Lower leg skin (tissue), 3 donors: Measurements from ENCODE around the gene ANKRD23.

ENCODE experiments used
- CTCF ChIP-seq, 3 donors: fragments of 450-650 bp; IDR thresholded peaks; one replicate each; pipeline ENCODE4 v1.5.1; 2016; ENCODE audit warnings: antibody characterized with exemption in 3 of 3, mild to moderate bottlenecking in 3 of 3, moderate library complexity in 2 of 3
- POLR2A ChIP-seq, 2 donors: fragments of 450-650 bp; IDR thresholded peaks; one replicate each; pipeline ENCODE4 v1.6.1; 2016 to 2017; ENCODE audit warnings: antibody characterized with exemption in 2 of 2, mild to moderate bottlenecking in 1 of 2, moderate library complexity in 1 of 2

DNA sequence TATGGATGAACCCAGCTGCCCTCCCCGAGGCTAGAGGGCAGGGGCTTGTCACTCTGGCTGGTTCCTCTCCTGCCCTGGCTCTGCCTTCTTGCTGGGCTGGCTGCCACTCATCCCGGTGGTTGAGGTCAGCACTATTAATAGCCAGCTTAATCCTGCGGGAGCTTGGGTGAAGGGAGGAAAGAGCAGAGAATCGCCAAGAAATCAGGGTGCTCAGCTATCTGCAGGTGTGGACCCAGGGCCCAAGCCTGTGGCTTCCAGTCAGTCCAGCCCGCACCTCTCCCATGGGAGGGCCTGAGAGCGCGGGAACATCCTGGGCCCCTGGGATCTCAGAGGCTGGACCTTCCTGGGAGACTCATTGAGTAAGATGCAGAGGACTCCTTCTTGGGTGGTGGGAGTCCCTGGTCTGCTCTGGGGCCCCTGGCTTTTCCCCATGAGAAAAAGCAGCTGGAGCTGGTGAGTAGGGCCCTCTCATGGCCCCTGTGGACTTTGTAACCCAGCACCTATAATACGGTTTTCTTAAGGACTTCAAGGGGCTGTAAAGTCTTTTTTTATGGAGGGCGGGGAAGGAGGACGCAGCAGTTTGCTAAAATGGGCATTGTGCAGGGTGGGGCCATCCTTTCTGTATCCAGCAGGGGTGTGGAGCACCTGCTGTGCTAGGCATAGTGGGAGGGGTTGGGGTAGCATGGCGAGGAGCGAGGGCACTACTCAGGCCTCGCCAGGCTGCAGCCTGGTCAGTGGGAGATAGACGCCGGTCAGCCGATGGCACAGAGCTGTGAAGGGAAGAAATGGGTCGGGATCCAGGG is 55.2 kb downstream of the ANKRD23 start:
- TF ChIP-seq CTCF (IDR thresholded peaks at IDR 0.05): no peak
- TF ChIP-seq POLR2A (IDR thresholded peaks at IDR 0.05): no peak
